HCT116 (cell line): ENCODE measurements around the gene WDR72. TPM values are rescaled to one million over a fixed set of nuclear protein-coding genes. Genes with fewer than 3 reads are reported as not detected.

Experiments
- ATAC-seq: fragments of 200-7000 bp; cut with Tn5 transposase; 2 replicates; pipeline ENCODE4 v1.9.1; 2020; ENCODE audit warnings: mild to moderate bottlenecking, moderate library complexity
- BruUV-seq: library from RNA; stranded (reverse); fragments of 400-500 nt; replicated peaks from 2 replicates; lab custom pipeline; 2021; lab: Mats Ljungman, UMichigan
- CTCF ChIA-PET: fragments of 300-600 bp; sonication (Branson Sonifier 250); formaldehyde crosslinking; loops from one replicate; lab custom pipeline; 2021; ENCODE audit warnings: antibody characterized with exemption; lab: Charles Lee
- POLR2A ChIA-PET: fragments of 300-600, 350-600 bp; sonication (Branson Sonifier 250); formaldehyde crosslinking; loops from one replicate; lab custom pipeline; 2021; ENCODE audit warnings: antibody characterized with exemption; lab: Charles Lee
- RAD21 ChIA-PET, 2 experiments: fragments of 300-600 bp; sonication (Branson Sonifier 250); formaldehyde crosslinking; loops; one replicate each; lab custom pipeline; 2023; ENCODE audit warnings: low total read pairs in 2 of 2; ENCODE audit not compliant: uncharacterized antibody in 2 of 2, unreplicated experiment in 2 of 2, low non-redundant PET in 1 of 2; lab: Charles Lee
- DNase-seq: peaks from one replicate; pipeline ENCODE4 v3.0.0-alpha.2; 2010; ENCODE audit warnings: low read depth, low spot score
- H2AFZ ChIP-seq: fragments of 200-600 bp; shearing (Covaris generic), sonication (generic); 2 replicates; pipeline ENCODE4 v1.6.1; 2017; ENCODE audit warnings: low read depth, mixed run types, mixed read lengths, antibody characterized with exemption, low read length; ENCODE audit not compliant: poor library complexity, severe bottlenecking
- H3K27ac ChIP-seq: 2 replicates; pipeline ENCODE4 v1.5.1; 2012; ENCODE audit warnings: low read depth, low read length
- H3K27me3 ChIP-seq: fragments of 200-600 bp; sonication (generic); 2 replicates; pipeline ENCODE4 v1.6.1; 2016; ENCODE audit warnings: mixed run types, low read length, mixed read lengths; ENCODE audit not compliant: insufficient read depth
- H3K36me3 ChIP-seq, 2 experiments: fragments of 200-500 bp in 1 of 2; fragments of 200-600 bp in 1 of 2; sonication (Bioruptor generic) in 1 of 2; sonication (generic) in 1 of 2; 2 replicates each; pipeline versions ENCODE4 v1.5.1 to v1.6.1; 2014 to 2016; ENCODE audit warnings: low read length in 2 of 2, inconsistent platforms in 1 of 2, mixed read lengths in 1 of 2, mixed run types in 1 of 2; ENCODE audit not compliant: insufficient read depth in 2 of 2, control insufficient read depth in 1 of 2
- H3K4me1 ChIP-seq, 2 experiments: fragments of 200-600 bp in 1 of 2; sonication (generic) in 1 of 2; 2 replicates each; pipeline versions ENCODE4 v1.5.1 to v1.6.1; 2012 to 2017; ENCODE audit warnings: low read length in 2 of 2, inconsistent platforms in 1 of 2, mild to moderate bottlenecking in 1 of 2, mixed read lengths in 1 of 2, mixed run types in 1 of 2, moderate library complexity in 1 of 2; ENCODE audit not compliant: insufficient read depth in 2 of 2, control insufficient read depth in 1 of 2
- H3K4me2 ChIP-seq: fragments of 200-600 bp; sonication (generic); 2 replicates; pipeline ENCODE4 v1.6.1; 2017; ENCODE audit warnings: mixed run types, low read length, mixed read lengths
- H3K4me3 ChIP-seq, 2 experiments: fragments of 200-600 bp in 1 of 2; sonication (generic) in 1 of 2; replicated peaks in 1 of 2; 2 replicates each; pipeline ENCODE4 v1.5.1; 2011 to 2016; ENCODE audit warnings: low read length in 2 of 2, control low read depth in 1 of 2, low read depth in 1 of 2, mild to moderate bottlenecking in 1 of 2, mixed read lengths in 1 of 2, mixed run types in 1 of 2
- H3K79me2 ChIP-seq: fragments of 200-600 bp; sonication (generic); 2 replicates; pipeline ENCODE4 v1.6.1; 2017; ENCODE audit warnings: mild to moderate bottlenecking, mixed run types, low read length, moderate library complexity, mixed read lengths; ENCODE audit not compliant: insufficient read depth
- H3K9ac ChIP-seq: fragments of 200-600 bp; sonication (generic); 2 replicates; pipeline ENCODE4 v1.6.1; 2016; ENCODE audit warnings: low read length, mixed read lengths
- H3K9me2 ChIP-seq: fragments of 200-600 bp; sonication (generic), shearing (Covaris generic); 2 replicates; pipeline ENCODE4 v1.6.1; 2017; ENCODE audit warnings: mixed run types, mild to moderate bottlenecking, moderate library complexity; ENCODE audit not compliant: insufficient read depth
- H3K9me3 ChIP-seq, 2 experiments: fragments of 200-500 bp in 1 of 2; fragments of 200-600 bp in 1 of 2; sonication (Bioruptor generic) in 1 of 2; sonication (generic) in 1 of 2; 2 replicates each; pipeline ENCODE4 v1.6.1; 2014 to 2017; ENCODE audit warnings: low read length in 2 of 2, mixed read lengths in 2 of 2, inconsistent platforms in 1 of 2, low read depth in 1 of 2, mild to moderate bottlenecking in 1 of 2, mixed run types in 1 of 2, moderate library complexity in 1 of 2; ENCODE audit not compliant: control insufficient read depth in 1 of 2, insufficient read depth in 1 of 2
- H4K20me1 ChIP-seq: fragments of 200-600 bp; sonication (generic), shearing (Covaris generic); 2 replicates; pipeline ENCODE4 v1.6.1; 2017; ENCODE audit warnings: mixed run types, mild to moderate bottlenecking, moderate library complexity; ENCODE audit not compliant: insufficient read depth
- CEBPB ChIP-seq: IDR thresholded peaks from 2 replicates; pipeline ENCODE4 v1.6.1; 2012; ENCODE audit warnings: low read depth
- EGR1 ChIP-seq: IDR thresholded peaks from 2 replicates; pipeline ENCODE4 v1.6.1; 2012; ENCODE audit warnings: low read depth
- ELF1 ChIP-seq: IDR thresholded peaks from 2 replicates; pipeline ENCODE4 v1.6.1; 2012; ENCODE audit warnings: low read depth, borderline replicate concordance
- EZH2 ChIP-seq: fragments of 200-600 bp; sonication (generic); IDR thresholded peaks from 2 replicates; pipeline ENCODE4 v1.6.1; 2017; ENCODE audit warnings: antibody characterized with exemption, mixed run types
- EZH2phosphoT487 ChIP-seq: fragments of 200-600 bp; IDR thresholded peaks from 2 replicates; pipeline ENCODE4 v1.6.1; 2018; ENCODE audit warnings: antibody characterized with exemption, borderline replicate concordance
- FOSL1 ChIP-seq: IDR thresholded peaks from 2 replicates; pipeline ENCODE4 v1.6.1; 2012; ENCODE audit warnings: low read depth
- POLR2A ChIP-seq: IDR thresholded peaks from 2 replicates; pipeline ENCODE4 v1.7.0; 2011; ENCODE audit warnings: borderline replicate concordance; ENCODE audit not compliant: insufficient read depth, insufficient read length; ENCODE audit errors: extremely low read depth
- SIN3A ChIP-seq: IDR thresholded peaks from 2 replicates; pipeline ENCODE4 v1.6.1; 2012; ENCODE audit warnings: low read depth
- SP1 ChIP-seq: IDR thresholded peaks from 2 replicates; pipeline ENCODE4 v1.6.1; 2012; ENCODE audit warnings: low read depth
- SRF ChIP-seq: IDR thresholded peaks from 2 replicates; pipeline ENCODE4 v1.6.1; 2012; ENCODE audit warnings: low read depth
- TCF7L2 ChIP-seq: IDR thresholded peaks from 2 replicates; pipeline ENCODE4 v1.7.0; 2011; ENCODE audit warnings: borderline replicate concordance, inconsistent platforms; ENCODE audit not compliant: insufficient read depth, insufficient read length; ENCODE audit errors: extremely low read depth
- YY1 ChIP-seq: IDR thresholded peaks from 2 replicates; pipeline ENCODE4 v1.6.1; 2011; ENCODE audit warnings: low read length, low read depth, moderate library complexity, mild to moderate bottlenecking; ENCODE audit not compliant: insufficient replicate concordance; ENCODE audit errors: extremely low read depth
- ZFX ChIP-seq: fragments of 450-650 bp; IDR thresholded peaks from 2 replicates; pipeline ENCODE4 v1.6.1; 2017
- ZNF274 ChIP-seq: fragments of 200-500 bp; sonication (Bioruptor generic); IDR thresholded peaks from 2 replicates; pipeline ENCODE4 v1.6.1; 2014; ENCODE audit warnings: mild to moderate bottlenecking, low read depth, low read length, inconsistent platforms
- intact Hi-C: fragments of 100-400 bp; cut with micrococcal nuclease; formaldehyde crosslinking; loops from 2 replicates; pipeline ENCODE4 v1.10.0; 2022
- total RNA-seq: library from RNA; stranded (reverse); gene quantifications from one replicate; pipeline ENCODE4 v1.2.1, GENCODE V29; 2021; ENCODE audit not compliant: unreplicated experiment
- TF ChIP-seq, protein P1 (sequence below): IDR thresholded peaks from 2 replicates; pipeline ENCODE4 v1.6.1; 2012; ENCODE audit warnings: low read depth
- TF ChIP-seq, protein P2 (sequence below): IDR thresholded peaks from 2 replicates; pipeline ENCODE4 v1.6.1; 2012
- TF ChIP-seq, protein P3 (sequence below): IDR thresholded peaks from 2 replicates; pipeline ENCODE4 v1.6.1; 2011; ENCODE audit warnings: mild to moderate bottlenecking, low read length, moderate library complexity; ENCODE audit not compliant: insufficient replicate concordance; ENCODE audit errors: extremely low read depth

Gene WDR72
- total RNA-seq, 1 experiment from 2014 or later, result 5.8 TPM

DNA sequence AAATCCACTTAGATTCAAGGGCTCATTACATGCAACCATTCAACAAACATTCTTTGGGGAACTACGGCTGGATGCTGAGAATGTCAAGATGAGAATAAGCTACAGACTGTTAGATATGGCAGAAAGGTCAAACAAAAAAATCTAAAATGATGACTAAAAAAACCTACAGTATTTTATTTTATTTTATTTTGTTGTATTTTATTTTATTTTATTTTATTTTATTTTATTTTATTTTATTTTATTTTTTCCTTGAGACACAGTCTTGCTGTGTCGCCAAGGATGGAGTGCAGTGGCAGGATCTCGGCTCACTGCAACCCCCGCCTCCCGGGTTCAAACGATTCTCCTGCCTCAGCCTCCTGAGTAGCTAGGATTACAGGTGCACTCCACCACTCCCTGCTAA lies 46.2 kb downstream of the WDR72 start:
- RAD21 ChIA-PET, result no interaction called here
- intact Hi-C loops, result no loop called here
- TF ChIP-seq SP1 (no peak), YY1 (no peak)
- ATAC-seq (no peak), DNase-seq (no peak)
- CTCF ChIA-PET, result no interaction called here
- 0 out of 4 replicates have a peak, but pooled peaks cover 0 to 3% of the 10 kb centered on the region in 2 experiments for H3K9me3 ChIP-seq
- no peaks in the 10 kb centered on the region for H4K20me1 ChIP-seq
- no peaks in the 10 kb centered on the region for H3K4me1 ChIP-seq
- no peak overlapping the region for H3K4me3 ChIP-seq
- POLR2A ChIA-PET, result interaction anchor here (0.7 kb wide), 1 partner anchor 254 kb away, joined by 4 read pairs; no protein-coding TSS in a partner anchor
- H3K4me2 ChIP-seq, result no peak overlapping the region
- no peaks in the 10 kb centered on the region for H3K79me2 ChIP-seq
- peaks cover 12% of the 10 kb centered on the region; the same call in 1 of the 2 replicates for H3K27me3 ChIP-seq
- no peaks in the 10 kb centered on the region for H3K9me2 ChIP-seq
- H3K27ac ChIP-seq, result no peak overlapping the region
- no peaks in the 10 kb centered on the region for H3K36me3 ChIP-seq
- no peak overlapping the region for H2AFZ ChIP-seq
- BruUV-seq, result no TSS peak
- H3K9ac ChIP-seq, result no peak overlapping the region

DNA sequence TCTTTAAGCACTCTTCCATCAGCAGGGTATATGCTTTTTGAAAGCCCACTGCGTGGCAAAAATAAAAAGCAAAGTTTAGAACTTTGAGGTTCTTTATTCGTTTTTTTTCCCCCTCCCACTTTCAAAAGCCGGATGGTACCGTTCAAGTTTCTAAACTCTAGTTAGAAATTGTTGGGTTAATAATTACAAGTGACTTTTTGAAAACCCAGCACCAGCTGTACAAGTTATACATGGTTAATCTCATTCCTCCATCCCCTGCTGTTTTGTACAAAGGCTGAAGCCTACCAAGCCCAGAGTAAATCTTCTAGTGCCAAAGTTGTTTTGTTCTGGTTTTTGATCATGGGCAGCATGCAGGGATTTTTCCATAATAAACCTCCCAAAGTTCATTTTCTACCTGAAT lies 48.6 kb downstream of the WDR72 start:
- H2AFZ ChIP-seq, result no peak overlapping the region
- H3K36me3 ChIP-seq, result no peaks in the 10 kb centered on the region
- H3K4me3 ChIP-seq, result no peak overlapping the region
- no TSS peak for BruUV-seq
- ATAC-seq (no peak), DNase-seq (no peak)
- ChIA-PET POLR2A (no interaction called here), RAD21 (no interaction called here), CTCF (no interaction called here)
- intact Hi-C loops, result no loop called here
- no peak overlapping the region for H3K9ac ChIP-seq
- H3K4me1 ChIP-seq, result no peaks in the 10 kb centered on the region
- 0 out of 4 replicates have a peak, but pooled peaks cover 0 to 3% of the 10 kb centered on the region in 2 experiments for H3K9me3 ChIP-seq
- H3K27me3 ChIP-seq, result peaks cover 17% of the 10 kb centered on the region
- no peaks in the 10 kb centered on the region for H3K79me2 ChIP-seq
- no peak overlapping the region for H3K4me2 ChIP-seq
- no peak overlapping the region for H3K27ac ChIP-seq
- no peaks in the 10 kb centered on the region for H3K9me2 ChIP-seq
- H4K20me1 ChIP-seq, result no peaks in the 10 kb centered on the region
- no peak for TF ChIP-seq ZNF274
- no peak for TF ChIP-seq POLR2A
- TF ChIP-seq, protein P1, sequence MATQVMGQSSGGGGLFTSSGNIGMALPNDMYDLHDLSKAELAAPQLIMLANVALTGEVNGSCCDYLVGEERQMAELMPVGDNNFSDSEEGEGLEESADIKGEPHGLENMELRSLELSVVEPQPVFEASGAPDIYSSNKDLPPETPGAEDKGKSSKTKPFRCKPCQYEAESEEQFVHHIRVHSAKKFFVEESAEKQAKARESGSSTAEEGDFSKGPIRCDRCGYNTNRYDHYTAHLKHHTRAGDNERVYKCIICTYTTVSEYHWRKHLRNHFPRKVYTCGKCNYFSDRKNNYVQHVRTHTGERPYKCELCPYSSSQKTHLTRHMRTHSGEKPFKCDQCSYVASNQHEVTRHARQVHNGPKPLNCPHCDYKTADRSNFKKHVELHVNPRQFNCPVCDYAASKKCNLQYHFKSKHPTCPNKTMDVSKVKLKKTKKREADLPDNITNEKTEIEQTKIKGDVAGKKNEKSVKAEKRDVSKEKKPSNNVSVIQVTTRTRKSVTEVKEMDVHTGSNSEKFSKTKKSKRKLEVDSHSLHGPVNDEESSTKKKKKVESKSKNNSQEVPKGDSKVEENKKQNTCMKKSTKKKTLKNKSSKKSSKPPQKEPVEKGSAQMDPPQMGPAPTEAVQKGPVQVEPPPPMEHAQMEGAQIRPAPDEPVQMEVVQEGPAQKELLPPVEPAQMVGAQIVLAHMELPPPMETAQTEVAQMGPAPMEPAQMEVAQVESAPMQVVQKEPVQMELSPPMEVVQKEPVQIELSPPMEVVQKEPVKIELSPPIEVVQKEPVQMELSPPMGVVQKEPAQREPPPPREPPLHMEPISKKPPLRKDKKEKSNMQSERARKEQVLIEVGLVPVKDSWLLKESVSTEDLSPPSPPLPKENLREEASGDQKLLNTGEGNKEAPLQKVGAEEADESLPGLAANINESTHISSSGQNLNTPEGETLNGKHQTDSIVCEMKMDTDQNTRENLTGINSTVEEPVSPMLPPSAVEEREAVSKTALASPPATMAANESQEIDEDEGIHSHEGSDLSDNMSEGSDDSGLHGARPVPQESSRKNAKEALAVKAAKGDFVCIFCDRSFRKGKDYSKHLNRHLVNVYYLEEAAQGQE, result no peak
- TF ChIP-seq ELF1, result no peak
- TF ChIP-seq, protein P2, sequence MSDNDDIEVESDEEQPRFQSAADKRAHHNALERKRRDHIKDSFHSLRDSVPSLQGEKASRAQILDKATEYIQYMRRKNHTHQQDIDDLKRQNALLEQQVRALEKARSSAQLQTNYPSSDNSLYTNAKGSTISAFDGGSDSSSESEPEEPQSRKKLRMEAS, result no peak
- TF ChIP-seq TCF7L2, result no peak
- no peak for TF ChIP-seq CEBPB
- TF ChIP-seq, protein P3, sequence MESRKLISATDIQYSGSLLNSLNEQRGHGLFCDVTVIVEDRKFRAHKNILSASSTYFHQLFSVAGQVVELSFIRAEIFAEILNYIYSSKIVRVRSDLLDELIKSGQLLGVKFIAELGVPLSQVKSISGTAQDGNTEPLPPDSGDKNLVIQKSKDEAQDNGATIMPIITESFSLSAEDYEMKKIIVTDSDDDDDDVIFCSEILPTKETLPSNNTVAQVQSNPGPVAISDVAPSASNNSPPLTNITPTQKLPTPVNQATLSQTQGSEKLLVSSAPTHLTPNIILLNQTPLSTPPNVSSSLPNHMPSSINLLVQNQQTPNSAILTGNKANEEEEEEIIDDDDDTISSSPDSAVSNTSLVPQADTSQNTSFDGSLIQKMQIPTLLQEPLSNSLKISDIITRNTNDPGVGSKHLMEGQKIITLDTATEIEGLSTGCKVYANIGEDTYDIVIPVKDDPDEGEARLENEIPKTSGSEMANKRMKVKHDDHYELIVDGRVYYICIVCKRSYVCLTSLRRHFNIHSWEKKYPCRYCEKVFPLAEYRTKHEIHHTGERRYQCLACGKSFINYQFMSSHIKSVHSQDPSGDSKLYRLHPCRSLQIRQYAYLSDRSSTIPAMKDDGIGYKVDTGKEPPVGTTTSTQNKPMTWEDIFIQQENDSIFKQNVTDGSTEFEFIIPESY, result no peak
- no peak for TF ChIP-seq ZFX
- TF ChIP-seq SRF, result no peak
- no peak for TF ChIP-seq EZH2
- no peak for TF ChIP-seq SIN3A
- TF ChIP-seq YY1, result no peak
- no peak for TF ChIP-seq FOSL1
- no peak for TF ChIP-seq EZH2phosphoT487
- no peak for TF ChIP-seq EGR1
